Fibroblast of pulmonary artery (primary cell): ENCODE data around the gene RPL29.
"Not testable (repeated sequence)": the region's sequence is repeated elsewhere in the genome, so short reads cannot be mapped to it uniquely, and the experiment has no call there.

Source experiments
- DNase-seq: peaks from one replicate; pipeline ENCODE4 v3.0.0-alpha.2; 2010; ENCODE audit warnings: low read depth
- H3K4me3 ChIP-seq: replicated peaks from 2 replicates; pipeline ENCODE4 v1.5.1; 2011; ENCODE audit warnings: low read depth, mild to moderate bottlenecking, control low read depth, low read length, moderate library complexity
- CTCF ChIP-seq: IDR thresholded peaks from 2 replicates; pipeline ENCODE4 v1.5.1; 2011; ENCODE audit warnings: mild to moderate bottlenecking, control low read depth, low read length, inconsistent platforms; ENCODE audit errors: missing control alignments

RPL29 gene

GRCh38 chr3:51995346-51996163 lies at the start of gene RPL29:
RPL29 (minus strand) TSS chr3:51995895; CDS start chr3:51995461, 434 bp downstream.
- no peak for TF ChIP-seq CTCF
- DNase-seq = peak; percentile 98
- peak within 1 kb of the TSS; percentile 99 for H3K4me3 ChIP-seq

GRCh38 chr3:52044869-52045619 lies 49.3 kb upstream of the RPL29 start:
- H3K4me3 ChIP-seq = no peak overlapping the region
- no peak for DNase-seq
- TF ChIP-seq CTCF = no peak

- H3K4me3 ChIP-seq = no peak overlapping the region
- TF ChIP-seq CTCF = no peak
- DNase-seq = no peak
Measured at GRCh38 chr3:52043750-52044149, 48.1 kb upstream of the RPL29 start.

DNA sequence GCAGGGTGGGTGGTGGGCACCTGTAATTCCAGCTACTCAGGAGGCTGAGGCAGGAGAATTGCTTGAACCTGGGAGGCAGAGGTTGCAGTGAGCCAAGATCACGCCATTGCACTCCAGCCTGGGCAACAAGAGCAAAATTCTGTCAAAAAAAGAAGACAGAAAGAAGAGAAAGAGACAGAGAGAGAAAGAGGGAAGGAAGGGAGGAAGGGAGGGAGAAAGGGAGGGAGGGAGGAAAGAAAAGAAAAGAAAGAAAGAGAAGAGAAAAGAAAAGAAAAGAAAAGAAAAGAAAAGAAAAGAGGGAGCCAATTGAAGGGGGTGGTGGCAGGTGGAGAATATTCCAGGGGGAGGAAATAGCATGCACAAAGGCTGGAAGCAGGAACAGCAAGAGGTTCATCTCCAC lies 47.3 kb upstream of the RPL29 start:
- not testable (repeated sequence) for H3K4me3 ChIP-seq, DNase-seq

- H3K4me3 ChIP-seq = no peak overlapping the region
- peak; percentile 27 for TF ChIP-seq CTCF
- no peak for DNase-seq
Measured at GRCh38 chr3:52041118-52041731, 45.5 kb upstream of the RPL29 start.

- TF ChIP-seq CTCF = no peak
- no peak for DNase-seq
- H3K4me3 ChIP-seq = no peak overlapping the region
Measured at GRCh38 chr3:52040600-52040999, 44.9 kb upstream of the RPL29 start.

GRCh38 chr3:52039846-52040245 lies 44.2 kb upstream of the RPL29 start:
- DNase-seq = peak; percentile 75
- TF ChIP-seq CTCF = no peak
- H3K4me3 ChIP-seq = no peak overlapping the region
